ENCODE data around the gene FAM131B.

- TF ChIP-seq CTCF (conservative IDR thresholded peaks at IDR 0.05 in 1 of 2, IDR thresholded peaks at IDR 0.05 in 1 of 2; ENCODE audit: extremely low read depth in 1 of 2, insufficient read depth in 1 of 2, low read depth in 1 of 2, low read length in 2 of 2) = no peak
- no peak for TF ChIP-seq EZH2 (IDR thresholded peaks at IDR 0.05; ENCODE audit: borderline replicate concordance, low read length)
Measured at GRCh38 chr7:143367972-143368371, 5.5 kb upstream of the FAM131B start.

Measured in mammary epithelial cell (primary cell).